Astrocyte (in vitro differentiated cells and primary cell): ENCODE measurements around the gene CARD19. TPM values are rescaled to one million over a fixed set of nuclear protein-coding genes. Genes with fewer than 3 reads are reported as not detected.

Experiments
- DNase-seq: peaks from one replicate; pipeline ENCODE4 v3.0.0-alpha.2; 2010; ENCODE audit warnings: low read depth
- FAIRE-seq: peaks from 2 replicates; lab custom pipeline; 2011; peaks lifted over from hg19 to GRCh38; lab: Jason Lieb, UNC
- H2AFZ ChIP-seq: 2 replicates; pipeline ENCODE4 v1.6.0; 2012; ENCODE audit warnings: low read depth, low read length, inconsistent platforms
- H3K27ac ChIP-seq: 2 replicates; pipeline ENCODE4 v1.5.1; 2011; ENCODE audit warnings: low read depth, low read length, inconsistent platforms
- H3K27me3 ChIP-seq: 2 replicates; pipeline ENCODE4 v1.6.0; 2011; ENCODE audit warnings: low read length, inconsistent platforms; ENCODE audit not compliant: insufficient read depth
- H3K36me3 ChIP-seq: 2 replicates; pipeline ENCODE4 v1.5.1; 2011; ENCODE audit warnings: low read length, inconsistent platforms; ENCODE audit not compliant: insufficient read depth
- H3K4me1 ChIP-seq: 2 replicates; pipeline ENCODE4 v1.5.1; 2011; ENCODE audit warnings: low read length, inconsistent platforms; ENCODE audit not compliant: insufficient read depth
- H3K4me2 ChIP-seq: 2 replicates; pipeline ENCODE4 v1.6.0; 2012; ENCODE audit warnings: low read length, inconsistent platforms
- H3K4me3 ChIP-seq: 2 replicates; pipeline ENCODE4 v1.5.1; 2011; ENCODE audit warnings: low read depth, mild to moderate bottlenecking, low read length, inconsistent platforms; ENCODE audit not compliant: insufficient read depth
- H3K79me2 ChIP-seq: 2 replicates; pipeline ENCODE4 v1.6.0; 2012; ENCODE audit warnings: mild to moderate bottlenecking, low read length, inconsistent platforms; ENCODE audit not compliant: insufficient read depth
- H3K9ac ChIP-seq: 2 replicates; pipeline ENCODE4 v1.6.0; 2012; ENCODE audit warnings: mild to moderate bottlenecking, low read length, inconsistent platforms
- H3K9me3 ChIP-seq: 2 replicates; pipeline ENCODE4 v1.5.1; 2012; ENCODE audit warnings: low read depth, mild to moderate bottlenecking, low read length, inconsistent platforms; ENCODE audit not compliant: insufficient read depth
- H4K20me1 ChIP-seq: 2 replicates; pipeline ENCODE4 v1.6.0; 2012; ENCODE audit warnings: low read length, inconsistent platforms; ENCODE audit not compliant: insufficient read depth
- H3K27ac Mint-ChIP-seq: one replicate; pipeline ENCODE4 v1.8.0; 2021; ENCODE audit warnings: mild to moderate bottlenecking, mixed read lengths; ENCODE audit not compliant: unreplicated experiment
- H3K27me3 Mint-ChIP-seq: one replicate; pipeline ENCODE4 v1.8.0; 2021; ENCODE audit warnings: low read depth, mixed read lengths; ENCODE audit not compliant: unreplicated experiment
- H3K36me3 Mint-ChIP-seq: one replicate; pipeline ENCODE4 v1.8.0; 2021; ENCODE audit warnings: low read depth, mixed read lengths; ENCODE audit not compliant: unreplicated experiment
- H3K4me1 Mint-ChIP-seq: one replicate; pipeline ENCODE4 v1.8.0; 2021; ENCODE audit warnings: low read depth, mixed read lengths; ENCODE audit not compliant: unreplicated experiment
- H3K4me3 Mint-ChIP-seq: one replicate; pipeline ENCODE4 v1.8.0; 2021; ENCODE audit warnings: mild to moderate bottlenecking, moderate library complexity, mixed read lengths; ENCODE audit not compliant: unreplicated experiment
- H3K9me3 Mint-ChIP-seq: one replicate; pipeline ENCODE4 v1.8.0; 2021; ENCODE audit warnings: mild to moderate bottlenecking, mixed read lengths; ENCODE audit not compliant: unreplicated experiment
- CTCF ChIP-seq: IDR thresholded peaks from 2 replicates; pipeline ENCODE4 v1.5.1; 2011; ENCODE audit warnings: low read depth, mild to moderate bottlenecking, inconsistent platforms, low read length, moderate library complexity; ENCODE audit not compliant: insufficient read depth
- EZH2 ChIP-seq: IDR thresholded peaks from 2 replicates; pipeline ENCODE4 v1.6.1; 2012; ENCODE audit warnings: mild to moderate bottlenecking, low read length, inconsistent platforms; ENCODE audit not compliant: insufficient read depth
- total RNA-seq: library from RNA; stranded (reverse); gene quantifications from 2 replicates; pipeline ENCODE4 v1.2.1, GENCODE V29; 2021

Gene CARD19
- total RNA-seq, 1 donor from 2014 or later: 36.3 TPM

- Histone ChIP-seq H3K9me3 (no peaks in the 10 kb centered on the region), H3K27me3 (no peaks in the 10 kb centered on the region), H3K4me3 (no peak overlapping the region), H3K9ac (no peak overlapping the region), H4K20me1 (peaks cover 11% of the 10 kb centered on the region), H3K27ac (no peak overlapping the region), H3K36me3 (no peaks in the 10 kb centered on the region), H3K79me2 (no peaks in the 10 kb centered on the region), H3K4me1 (peaks cover 12% of the 10 kb centered on the region), H3K4me2 (no peak overlapping the region), H2AFZ (no peak overlapping the region)
- no peak overlapping the region for H3K4me3 Mint-ChIP-seq
- peaks cover 9% of the 10 kb centered on the region for H3K27me3 Mint-ChIP-seq
- no peak for TF ChIP-seq EZH2
- TF ChIP-seq CTCF: no peak
- no peak overlapping the region for H3K27ac Mint-ChIP-seq
- DNase-seq (no peak), FAIRE-seq (no peak)
- H3K36me3 Mint-ChIP-seq: peaks cover 4% of the 10 kb centered on the region
- no peaks in the 10 kb centered on the region for H3K9me3 Mint-ChIP-seq
- H3K4me1 Mint-ChIP-seq: peaks cover 3% of the 10 kb centered on the region
These were observed 25.6 kb downstream of the CARD19 start for GRCh38 chr9:93121316-93122241.

- no peaks in the 10 kb centered on the region for H3K27me3 ChIP-seq
- H3K27ac Mint-ChIP-seq: no peak overlapping the region
- DNase-seq: no peak
These were observed 26.8 kb downstream of the CARD19 start for GRCh38 chr9:93122721-93123221.

More at GRCh38 chr9:93122721-93123221, 26.8 kb downstream of the CARD19 start:
- Histone ChIP-seq H3K27ac (no peak overlapping the region), H3K79me2 (no peaks in the 10 kb centered on the region), H3K9me3 (no peaks in the 10 kb centered on the region), H3K4me1 (peaks cover 19% of the 10 kb centered on the region), H3K4me2 (no peak overlapping the region), H4K20me1 (peaks cover 23% of the 10 kb centered on the region), H2AFZ (no peak overlapping the region), H3K4me3 (no peak overlapping the region), H3K9ac (no peak overlapping the region), H3K36me3 (no peaks in the 10 kb centered on the region)
- H3K4me1 Mint-ChIP-seq: peaks cover 12% of the 10 kb centered on the region
- H3K27me3 Mint-ChIP-seq: peaks cover 8% of the 10 kb centered on the region
- FAIRE-seq: no peak
- no peak overlapping the region for H3K4me3 Mint-ChIP-seq
- TF ChIP-seq EZH2 (no peak), CTCF (no peak)
- H3K9me3 Mint-ChIP-seq: no peaks in the 10 kb centered on the region
- H3K36me3 Mint-ChIP-seq: peaks cover 4% of the 10 kb centered on the region
